GM10248 (cell line): ENCODE results near the gene CDH23.

Experiments used
- CTCF ChIA-PET: fragments of 300-600 bp; sonication (Branson Sonifier 250); formaldehyde crosslinking; extraction: SDS; loops from one replicate; lab custom pipeline; 2021; ENCODE audit warnings: antibody characterized with exemption; lab: Yijun Ruan, JAX
- POLR2A ChIA-PET: fragments of 350-650 bp; sonication (Branson Sonifier 250); formaldehyde crosslinking; extraction: SDS; loops from one replicate; lab custom pipeline; 2020; ENCODE audit warnings: antibody characterized with exemption; lab: Yijun Ruan, JAX
- DNase-seq: peaks from one replicate; pipeline ENCODE4 v3.0.0; 2012; ENCODE audit errors: extremely low spot score
- CTCF ChIP-seq: IDR thresholded peaks from 2 replicates; pipeline ENCODE4 v1.5.1; 2012; ENCODE audit warnings: mild to moderate bottlenecking, low read depth; ENCODE audit errors: extremely low read depth, missing control alignments, control extremely low read depth

Gene CDH23

GRCh38 chr10:71611131-71611530 lies 214.4 kb downstream of the CDH23 start:
- CTCF ChIA-PET = interaction anchor here (1.0 to 6.4 kb wide), 10 partner anchors 11 to 1150 kb away, joined by 3 to 62 read pairs (median 8); partner anchors contain the start of gene SLC29A3
- TF ChIP-seq CTCF = no peak
- POLR2A ChIA-PET = no interaction called here
- no peak for DNase-seq

GRCh38 chr10:71611709-71612422 lies 215.1 kb downstream of the CDH23 start:
- no peak for DNase-seq
- ChIA-PET POLR2A (no interaction called here), CTCF (interaction anchor here (1.0 to 6.4 kb wide), 7 partner anchors 12 to 1151 kb away, joined by 3 to 62 read pairs (median 5); partner anchors contain the start of gene SLC29A3)
- no peak for TF ChIP-seq CTCF

- no peak for DNase-seq
- ChIA-PET POLR2A (no interaction called here), CTCF (interaction anchor here (1.0 to 2.5 kb wide), 4 partner anchors 10 to 116 kb away, joined by 3 to 8 read pairs (median 5); no protein-coding TSS in a partner anchor)
- no peak for TF ChIP-seq CTCF
Measured at GRCh38 chr10:71613261-71613777, 216.6 kb downstream of the CDH23 start.

GRCh38 chr10:71613877-71614276 lies 217.2 kb downstream of the CDH23 start:
- POLR2A ChIA-PET = no interaction called here
- no peak for TF ChIP-seq CTCF
- CTCF ChIA-PET = no interaction called here
- DNase-seq = no peak

DNA sequence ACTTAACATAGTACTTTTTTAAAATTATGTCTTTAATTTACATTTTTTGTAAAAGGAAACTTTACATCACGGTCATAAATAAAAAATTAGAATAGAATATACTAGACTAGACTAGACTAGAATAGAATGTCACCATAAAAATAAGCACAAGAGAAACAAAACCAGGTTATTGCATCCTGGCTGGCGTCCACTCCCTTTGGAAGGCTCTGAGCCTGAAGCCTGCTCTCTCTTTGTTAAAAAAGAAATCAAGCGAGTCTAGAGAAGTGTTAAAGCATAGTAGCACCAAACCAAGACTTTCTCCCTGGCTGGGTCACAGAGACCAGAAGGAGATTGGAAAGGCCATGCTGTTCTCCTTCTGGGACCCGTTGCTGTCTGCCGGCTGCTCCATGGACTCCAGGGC lies 218.2 kb downstream of the CDH23 start:
- CTCF ChIA-PET = no interaction called here
- TF ChIP-seq CTCF = no peak
- POLR2A ChIA-PET = no interaction called here
- no peak for DNase-seq

- POLR2A ChIA-PET = no interaction called here
- no peak for TF ChIP-seq CTCF
- DNase-seq = no peak
- CTCF ChIA-PET = interaction anchor here (1.1 kb wide), 1 partner anchor 91 kb away, joined by 3 read pairs; no protein-coding TSS in a partner anchor
Measured at GRCh38 chr10:71615538-71616329, 219.0 kb downstream of the CDH23 start.
